Activated T-cell treated with anti-CD3 and anti-CD28 coated beads, Interleukin-2, amount 50 U/mL, for 72 hours (primary cell): Measurements from ENCODE around the gene LCNL1. TPM values are rescaled to one million over a fixed set of nuclear protein-coding genes. Genes with fewer than 3 reads are reported as not detected.

Source experiments
- ATAC-seq, 2 donors: fragments of 150-1000 bp; cut with Tn5 transposase; replicated peaks in 1 of 2; 2 replicates each; pipeline ENCODE4 v1.10.0; 2021; ENCODE audit warnings: moderate library complexity in 2 of 2, mild to moderate bottlenecking in 1 of 2
- DNase-seq, 2 donors: peaks; one replicate each; pipeline ENCODE4 v3.0.0; 2021 to 2022; ENCODE audit warnings: mixed read lengths in 1 of 2
- H3K27ac Mint-ChIP-seq: one replicate; pipeline ENCODE4 v1.8.0; 2022; ENCODE audit warnings: mild to moderate bottlenecking, moderate library complexity, mixed read lengths
- H3K27me3 Mint-ChIP-seq: one replicate; pipeline ENCODE4 v1.8.0; 2022; ENCODE audit warnings: low read depth, mixed read lengths
- H3K36me3 Mint-ChIP-seq, 2 donors: one replicate each; pipeline ENCODE4 v1.8.0; 2022; ENCODE audit warnings: mixed read lengths in 2 of 2, mild to moderate bottlenecking in 1 of 2; ENCODE audit not compliant: insufficient read depth in 2 of 2
- H3K4me1 Mint-ChIP-seq: one replicate; pipeline ENCODE4 v1.8.0; 2022; ENCODE audit warnings: low read depth, mixed read lengths
- H3K4me3 Mint-ChIP-seq, 2 donors: one replicate each; pipeline ENCODE4 v1.8.0; 2022; ENCODE audit warnings: mild to moderate bottlenecking in 2 of 2, mixed read lengths in 2 of 2, moderate library complexity in 2 of 2
- H3K9me3 Mint-ChIP-seq, 2 donors: one replicate each; pipeline ENCODE4 v1.8.0; 2022; ENCODE audit warnings: mixed read lengths in 2 of 2
- total RNA-seq, 2 donors: library from RNA; stranded (reverse); gene quantifications; one replicate each; pipeline ENCODE4 v1.2.3, GENCODE V29; 2022

LCNL1 gene
- total RNA-seq, 2 donors from 2014 or later = not detected

DNA sequence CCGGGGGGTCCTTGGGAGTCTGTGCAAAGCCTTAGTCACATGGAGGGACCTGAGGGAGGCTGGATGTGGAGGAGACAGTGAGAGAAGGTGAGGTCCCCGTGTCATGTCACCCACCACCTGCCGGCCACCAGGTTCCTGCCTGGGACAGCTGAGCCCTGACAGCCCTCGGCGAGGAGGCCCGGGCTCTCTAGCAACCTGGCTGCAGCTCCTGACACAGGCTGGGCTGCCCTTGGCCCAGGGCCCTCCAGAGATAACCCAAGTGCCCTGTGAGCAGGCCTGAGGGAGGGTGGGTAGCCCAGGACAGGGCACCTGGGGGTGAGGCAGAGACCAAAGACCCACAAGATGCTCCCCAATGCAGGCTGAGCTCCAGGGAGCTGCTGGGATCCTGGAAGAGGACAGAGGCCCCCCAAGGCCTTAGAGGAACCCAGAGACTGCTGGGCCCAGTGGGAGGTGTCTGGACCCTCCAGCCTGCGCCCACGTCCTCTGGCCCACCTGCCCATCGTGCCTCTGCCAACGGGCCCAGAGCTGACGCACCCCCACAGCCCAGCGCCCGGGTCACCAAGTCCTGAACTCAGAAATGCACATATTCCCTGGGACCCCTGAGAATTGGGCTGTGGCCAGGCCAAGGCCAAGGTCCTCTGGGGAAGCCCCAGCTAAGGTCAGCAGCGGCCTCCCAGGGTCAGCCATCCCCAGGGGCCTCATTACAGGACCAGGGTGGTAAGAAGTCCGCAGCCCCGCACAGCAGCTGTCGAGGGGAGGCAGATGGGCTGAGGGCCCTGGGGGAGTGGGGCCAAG lies 14.3 kb upstream of the LCNL1 start:
- ATAC-seq (no peak), DNase-seq (no peak)
- Mint-ChIP-seq H3K36me3 (no peaks in the 10 kb centered on the region), H3K4me3 (no peak overlapping the region), H3K4me1 (peaks cover 11% of the 10 kb centered on the region), H3K27me3 (no peaks in the 10 kb centered on the region), H3K9me3 (no peaks in the 10 kb centered on the region), H3K27ac (no peak overlapping the region)

DNA sequence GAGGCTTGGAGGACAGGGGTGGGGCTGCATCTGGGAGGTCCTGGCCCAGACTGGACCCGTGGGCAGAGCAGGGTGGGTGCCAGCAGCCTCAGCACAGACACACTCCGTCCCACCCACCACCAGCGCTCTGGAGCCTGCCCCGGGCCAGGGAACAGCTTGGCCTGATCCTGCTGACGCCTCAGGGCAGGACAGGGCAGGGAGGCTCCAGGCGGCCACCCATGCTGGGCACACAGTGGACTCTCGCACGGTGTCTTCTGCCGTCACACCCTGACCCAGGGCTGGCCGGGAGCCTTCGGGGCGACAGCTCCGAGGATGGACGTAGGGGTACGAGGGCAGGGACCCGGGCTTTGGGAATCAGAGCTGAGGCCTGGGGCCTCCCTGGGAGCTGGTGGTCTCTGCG lies 13.6 kb upstream of the LCNL1 start:
- Mint-ChIP-seq H3K4me3 (no peak overlapping the region), H3K4me1 (peaks cover 11% of the 10 kb centered on the region), H3K27me3 (no peaks in the 10 kb centered on the region), H3K9me3 (no peaks in the 10 kb centered on the region), H3K27ac (no peak overlapping the region), H3K36me3 (no peaks in the 10 kb centered on the region)
- ATAC-seq (no peak), DNase-seq (no peak)

DNA sequence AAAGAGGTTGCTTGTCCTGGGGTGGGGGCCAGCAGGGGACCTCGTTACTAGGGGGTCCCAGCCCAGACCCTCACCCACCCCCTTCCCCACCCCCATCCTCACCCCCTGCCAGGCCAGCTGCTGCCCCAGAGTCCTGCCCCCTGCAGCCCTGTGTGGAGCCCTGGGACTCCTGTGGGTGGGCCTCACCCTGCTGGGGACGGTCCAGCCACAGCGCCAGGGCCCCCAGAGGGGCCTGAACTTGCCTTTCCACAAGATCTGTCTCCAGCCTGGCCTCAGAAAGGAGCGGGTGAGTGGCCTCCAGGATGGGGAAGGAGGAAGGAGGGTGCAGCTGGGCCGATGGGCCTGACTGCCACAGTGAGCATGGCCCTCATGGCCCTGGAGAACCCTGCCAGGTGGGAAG lies 13.0 kb upstream of the LCNL1 start:
- no peaks in the 10 kb centered on the region for H3K9me3 Mint-ChIP-seq
- no peaks in the 10 kb centered on the region for H3K36me3 Mint-ChIP-seq
- DNase-seq (no peak), ATAC-seq (no peak)
- peaks cover 11% of the 10 kb centered on the region for H3K4me1 Mint-ChIP-seq
- no peak overlapping the region for H3K4me3 Mint-ChIP-seq
- no peaks in the 10 kb centered on the region for H3K27me3 Mint-ChIP-seq
- no peak overlapping the region for H3K27ac Mint-ChIP-seq

DNA sequence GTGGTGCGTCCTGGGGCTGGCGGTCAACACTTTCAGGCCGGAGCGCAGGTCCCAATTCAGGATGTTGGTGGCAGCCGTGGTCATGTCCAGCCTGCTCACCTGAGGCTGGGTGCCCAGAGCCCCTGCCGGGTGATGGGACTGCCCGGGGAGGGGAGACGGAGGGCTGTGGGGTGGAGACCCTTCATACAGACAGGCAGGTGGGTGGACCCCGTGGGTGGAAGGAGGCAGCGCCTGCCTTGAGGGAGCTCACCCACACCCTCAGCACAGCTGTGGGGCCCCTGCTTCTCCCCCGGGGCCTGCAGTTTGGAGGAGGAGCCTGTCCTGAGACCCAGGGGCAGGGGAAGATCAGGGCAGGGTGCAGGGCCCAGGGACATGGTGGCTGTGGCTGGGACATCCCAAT lies 12.4 kb upstream of the LCNL1 start:
- ATAC-seq = no peak
- H3K4me1 Mint-ChIP-seq = peaks cover 14% of the 10 kb centered on the region
- H3K9me3 Mint-ChIP-seq = no peaks in the 10 kb centered on the region
- H3K27me3 Mint-ChIP-seq = no peaks in the 10 kb centered on the region
- DNase-seq = no peak
- H3K4me3 Mint-ChIP-seq = no peak overlapping the region
- no peaks in the 10 kb centered on the region for H3K36me3 Mint-ChIP-seq
- no peak overlapping the region for H3K27ac Mint-ChIP-seq

DNA sequence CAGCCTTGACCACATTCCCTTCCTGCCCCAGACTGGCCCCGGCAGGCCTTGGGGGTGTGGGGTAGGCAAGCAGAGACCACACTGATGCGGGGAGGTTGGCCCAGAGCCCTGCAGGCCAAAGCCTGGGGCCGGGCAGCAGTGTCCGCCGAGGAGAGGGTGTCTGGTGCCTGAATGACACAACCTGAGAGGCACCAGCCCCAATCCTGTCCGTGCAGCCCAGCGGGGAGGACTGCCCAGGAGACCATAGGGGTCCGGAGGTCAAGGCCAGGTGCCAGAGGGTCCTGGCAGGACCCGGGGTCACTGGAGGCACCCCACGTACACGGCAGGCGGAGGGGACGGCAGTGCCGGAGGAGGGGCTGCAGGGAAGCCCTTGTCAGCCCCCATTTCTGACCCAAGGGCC lies 11.0 kb upstream of the LCNL1 start:
- no peak for ATAC-seq
- H3K27ac Mint-ChIP-seq = no peak overlapping the region

DNA sequence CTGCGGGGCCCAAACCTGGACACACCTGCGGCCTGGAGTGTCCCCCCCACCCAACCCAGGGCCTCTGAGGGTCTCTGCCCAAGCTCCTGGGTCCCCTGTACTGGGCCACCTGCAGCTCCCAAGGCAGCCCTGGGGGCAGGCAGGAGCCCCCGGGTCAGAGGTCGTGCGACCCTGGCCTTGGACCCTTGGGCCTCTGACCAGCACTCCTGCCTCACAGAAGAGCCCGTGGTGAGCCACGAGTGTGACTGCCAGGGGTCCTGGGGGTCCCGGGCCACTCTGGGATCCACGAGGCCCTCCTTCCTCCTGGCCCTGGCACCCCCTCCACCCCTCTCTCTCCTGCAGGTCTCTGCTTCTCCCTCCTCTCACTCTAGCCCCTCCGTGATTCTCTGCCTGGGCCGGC lies 10.5 kb upstream of the LCNL1 start:
- Mint-ChIP-seq H3K9me3 (no peaks in the 10 kb centered on the region), H3K27me3 (no peaks in the 10 kb centered on the region), H3K4me1 (peaks cover 11% of the 10 kb centered on the region), H3K36me3 (no peaks in the 10 kb centered on the region), H3K4me3 (no peak overlapping the region), H3K27ac (no peak overlapping the region)
- no peak for DNase-seq
- no peak for ATAC-seq

More for the DNA sequence above, 11.0 kb upstream of the LCNL1 start:
- Mint-ChIP-seq H3K4me3 (no peak overlapping the region), H3K36me3 (no peaks in the 10 kb centered on the region), H3K27me3 (no peaks in the 10 kb centered on the region), H3K9me3 (no peaks in the 10 kb centered on the region), H3K4me1 (peaks cover 11% of the 10 kb centered on the region)
- no peak for DNase-seq

DNA sequence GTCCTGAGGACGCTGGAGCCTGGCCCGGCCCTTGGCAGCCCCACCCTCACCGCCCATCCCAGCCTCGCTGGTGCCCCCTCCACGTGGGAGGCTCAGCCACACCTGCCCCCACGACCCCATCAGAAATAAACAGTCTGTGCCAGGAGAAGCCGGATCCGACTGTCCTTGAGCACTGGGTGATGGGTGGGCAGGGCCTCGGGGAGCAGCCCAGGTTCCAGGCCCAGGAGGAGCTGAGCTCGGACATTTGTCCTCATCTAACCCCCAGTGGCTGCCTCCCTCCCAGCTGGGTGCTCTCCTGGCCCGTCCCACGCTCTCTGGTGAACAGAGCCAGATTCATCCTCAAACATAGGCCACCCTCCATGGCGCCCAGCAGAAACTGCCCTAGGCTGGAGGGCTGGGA lies 10.1 kb upstream of the LCNL1 start:
- H3K9me3 Mint-ChIP-seq = no peaks in the 10 kb centered on the region
- H3K4me1 Mint-ChIP-seq = peaks cover 11% of the 10 kb centered on the region
- DNase-seq = no peak
- no peak overlapping the region for H3K4me3 Mint-ChIP-seq
- H3K27ac Mint-ChIP-seq = no peak overlapping the region
- no peaks in the 10 kb centered on the region for H3K36me3 Mint-ChIP-seq
- no peaks in the 10 kb centered on the region for H3K27me3 Mint-ChIP-seq
- ATAC-seq = no peak

DNA sequence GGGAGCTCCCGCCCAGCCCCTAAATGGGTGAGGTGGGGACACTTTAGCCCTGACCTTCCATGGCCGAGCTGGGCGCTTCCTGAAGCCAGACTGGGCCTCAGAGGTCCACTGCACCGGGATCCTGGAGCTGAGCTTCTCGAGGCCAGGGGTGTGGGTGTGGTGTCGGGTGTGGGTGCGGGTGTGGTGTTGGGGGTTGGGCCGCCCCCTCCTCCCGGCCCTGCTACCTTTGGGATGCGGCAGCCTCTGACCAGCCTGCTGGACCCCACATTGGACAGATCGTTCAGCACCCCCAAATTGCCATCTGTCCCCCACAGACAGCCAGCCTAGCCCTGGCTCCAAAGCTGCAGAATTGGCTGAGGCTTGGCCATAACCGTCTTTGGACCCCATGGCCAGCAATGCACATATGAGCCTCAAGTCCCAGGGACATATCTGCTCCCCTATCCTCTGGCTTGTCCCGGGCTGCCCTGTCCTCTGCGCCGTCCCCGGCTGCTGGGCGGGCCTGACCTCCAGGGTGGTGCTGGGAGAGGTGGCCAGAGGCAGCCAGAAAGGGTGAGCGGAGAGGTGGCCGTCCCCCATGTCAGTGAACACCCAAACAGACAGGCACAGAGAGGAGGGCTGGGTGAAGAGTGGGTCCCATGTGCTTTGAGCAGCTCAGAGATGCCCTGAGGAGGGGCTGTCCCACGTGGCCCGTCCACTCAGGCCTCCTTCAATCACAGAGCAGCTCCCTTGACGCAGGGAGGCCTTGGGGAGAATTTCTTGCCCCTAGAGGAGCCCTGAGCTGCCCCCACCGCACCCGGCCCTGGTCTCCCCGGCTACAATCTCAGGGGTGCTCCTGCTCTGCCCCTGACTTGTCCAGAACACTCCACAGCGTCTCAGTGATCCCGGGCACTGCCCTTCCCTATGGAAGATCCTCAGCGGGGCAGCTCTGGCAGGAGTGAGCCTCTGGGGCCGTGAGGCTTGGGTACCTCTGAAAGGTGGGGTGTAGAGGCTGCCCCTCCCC lies 8.9 kb upstream of the LCNL1 start:
- no peak overlapping the region for H3K4me3 Mint-ChIP-seq
- H3K36me3 Mint-ChIP-seq = no peaks in the 10 kb centered on the region
- no peak for ATAC-seq

DNA sequence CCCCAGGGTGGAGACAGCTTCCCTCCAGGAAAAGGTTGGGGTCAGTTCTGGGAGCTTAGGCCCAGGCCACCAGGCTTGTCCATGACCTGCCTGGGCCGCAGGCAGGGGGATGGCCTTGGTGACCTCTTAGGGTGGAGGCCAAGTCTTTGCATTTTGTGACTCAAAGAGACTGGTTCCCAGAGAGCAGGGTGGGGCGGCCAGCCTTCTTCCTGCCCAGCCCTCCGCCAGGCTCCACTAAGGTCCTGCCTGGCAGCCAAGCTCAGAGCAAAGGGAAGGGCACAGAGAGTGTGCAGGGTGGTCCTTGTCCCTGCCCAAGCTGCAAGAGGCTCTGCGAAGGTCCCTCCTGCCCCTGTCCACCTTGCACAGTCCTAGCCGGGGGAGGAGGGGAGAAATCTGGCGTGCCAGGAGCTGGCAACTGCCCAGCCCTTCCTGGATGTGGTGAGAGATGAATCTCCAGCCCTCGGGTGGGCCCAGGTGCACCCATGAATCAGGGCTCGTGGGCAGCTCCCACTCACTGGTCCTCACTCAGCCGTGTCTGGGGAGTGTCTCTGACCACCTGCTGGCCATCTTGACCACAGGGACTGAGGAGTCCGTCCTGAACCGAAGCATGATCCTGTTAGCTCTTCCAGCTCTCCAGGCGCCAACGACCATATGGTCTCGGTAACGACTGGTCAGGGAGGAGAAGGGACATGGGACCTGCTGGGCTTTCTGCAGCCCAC lies 7.8 kb upstream of the LCNL1 start:
- ATAC-seq = peak in 1 of 2 donors; percentile 10
- H3K36me3 Mint-ChIP-seq = no peaks in the 10 kb centered on the region
- H3K27me3 Mint-ChIP-seq = no peaks in the 10 kb centered on the region
- no peak overlapping the region for H3K27ac Mint-ChIP-seq
- peaks cover 11% of the 10 kb centered on the region for H3K4me1 Mint-ChIP-seq
- H3K4me3 Mint-ChIP-seq = no peak overlapping the region
- no peaks in the 10 kb centered on the region for H3K9me3 Mint-ChIP-seq
- no peak for DNase-seq

More for the DNA sequence above, 8.9 kb upstream of the LCNL1 start:
- Mint-ChIP-seq H3K27me3 (no peaks in the 10 kb centered on the region), H3K9me3 (no peaks in the 10 kb centered on the region), H3K4me1 (peaks cover 11% of the 10 kb centered on the region), H3K27ac (no peak overlapping the region)
- DNase-seq = no peak

DNA sequence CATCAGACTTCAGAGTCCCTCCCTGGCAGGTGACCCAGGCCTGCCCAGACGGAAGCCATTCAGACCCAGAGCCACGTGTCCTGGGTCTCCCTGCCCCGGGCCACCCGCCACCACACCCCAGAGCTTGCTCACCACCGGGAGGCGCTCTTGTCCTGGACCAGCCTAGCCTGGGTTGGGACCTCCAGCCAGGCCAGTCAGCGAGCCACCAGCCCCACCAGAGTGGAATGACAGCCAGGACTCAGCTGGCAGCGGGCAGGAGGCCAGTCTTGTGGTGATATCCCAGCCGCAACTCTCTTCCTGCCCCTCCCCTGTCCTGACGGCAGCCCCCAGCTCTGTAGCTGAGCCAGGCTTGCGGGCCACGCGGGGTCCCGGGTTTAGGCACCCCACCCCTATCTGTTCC lies 7.1 kb upstream of the LCNL1 start:
- Mint-ChIP-seq H3K4me3 (no peak overlapping the region), H3K36me3 (no peaks in the 10 kb centered on the region), H3K27ac (no peak overlapping the region), H3K4me1 (peaks cover 11% of the 10 kb centered on the region), H3K9me3 (no peaks in the 10 kb centered on the region), H3K27me3 (no peaks in the 10 kb centered on the region)
- peak; percentile 24 to 37 for ATAC-seq
- DNase-seq = peak; percentile 56 to 63

DNA sequence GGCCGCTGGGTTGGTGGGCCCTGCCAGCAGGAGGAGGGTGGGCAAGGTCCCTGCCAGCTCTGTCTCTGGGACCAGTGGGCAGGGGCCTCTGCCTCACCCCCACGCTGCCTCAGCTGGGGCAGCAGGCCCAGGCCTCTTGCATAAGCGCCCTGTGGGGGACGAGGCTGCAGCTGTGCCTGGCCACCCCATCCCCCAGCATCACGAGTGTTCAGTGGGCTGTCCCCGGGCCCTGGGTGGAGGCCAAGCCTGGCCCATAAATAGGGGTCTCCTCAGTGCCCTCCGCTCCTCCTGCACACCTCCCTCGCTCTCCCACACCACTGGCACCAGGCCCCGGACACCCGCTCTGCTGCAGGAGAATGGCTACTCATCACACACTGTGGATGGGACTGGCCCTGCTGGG lies 5.6 kb upstream of the LCNL1 start, which contains the start of gene PTGDS:
Gene PTGDS, plus strand, starts transcription at position 282 of the 400 bp plus-strand sequence. Its CDS starts 75 bp downstream, at position 357.
- H3K36me3 Mint-ChIP-seq = no peaks in the 10 kb centered on the region
- ATAC-seq (no peak), DNase-seq (no peak)
- no peaks in the 10 kb centered on the region for H3K9me3 Mint-ChIP-seq
- H3K4me1 Mint-ChIP-seq = peaks cover 11% of the 10 kb centered on the region
- H3K4me3 Mint-ChIP-seq = peak within 1 kb of the TSS in 1 of 2 donors; percentile 44
- no peaks in the 10 kb centered on the region for H3K27me3 Mint-ChIP-seq
- H3K27ac Mint-ChIP-seq = no peak within 1 kb of the TSS

DNA sequence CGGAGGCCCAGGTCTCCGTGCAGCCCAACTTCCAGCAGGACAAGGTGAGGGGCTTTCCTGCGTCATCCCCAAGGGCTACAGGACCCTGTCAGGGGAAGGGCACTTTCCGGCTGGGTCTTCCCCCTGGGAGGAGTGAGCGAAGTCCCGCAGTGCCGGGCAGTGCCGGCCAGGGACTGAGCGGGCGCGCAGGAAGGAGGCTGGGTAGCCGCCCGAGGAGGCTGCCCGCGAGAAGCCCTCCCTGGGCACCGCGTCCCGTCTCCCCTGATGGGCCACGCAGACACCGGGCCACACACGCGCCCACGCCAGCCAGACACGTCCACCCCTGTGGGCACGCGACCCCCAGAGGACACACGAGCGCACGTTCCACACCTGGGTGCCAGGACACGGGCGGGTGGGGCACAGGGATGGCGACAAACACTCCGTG lies 5.1 kb upstream of the LCNL1 start:
- Mint-ChIP-seq H3K27me3 (no peaks in the 10 kb centered on the region), H3K36me3 (no peaks in the 10 kb centered on the region)

More for the DNA sequence above, 5.1 kb upstream of the LCNL1 start:
- no peaks in the 10 kb centered on the region for H3K9me3 Mint-ChIP-seq
- H3K27ac Mint-ChIP-seq = no peak overlapping the region
- no peak for ATAC-seq
- DNase-seq = no peak
- peaks cover 11% of the 10 kb centered on the region for H3K4me1 Mint-ChIP-seq
- H3K4me3 Mint-ChIP-seq = peak overlapping the region in 1 of 2 donors; percentile 44
